GM18499 (cell line): ENCODE measurements around the gene MKNK1.
"Not testable (repeated sequence)": the region's sequence is repeated elsewhere in the genome, so short reads cannot be mapped to it uniquely, and the experiment has no call there.

Experiments used
- ATAC-seq: cut with Tn5 transposase; IDR thresholded peaks from one replicate; pipeline ENCODE4 v1.9.1; 2021; ENCODE audit warnings: moderate number of reproducible peaks; ENCODE audit not compliant: insufficient read depth, unreplicated experiment

MKNK1 gene

DNA sequence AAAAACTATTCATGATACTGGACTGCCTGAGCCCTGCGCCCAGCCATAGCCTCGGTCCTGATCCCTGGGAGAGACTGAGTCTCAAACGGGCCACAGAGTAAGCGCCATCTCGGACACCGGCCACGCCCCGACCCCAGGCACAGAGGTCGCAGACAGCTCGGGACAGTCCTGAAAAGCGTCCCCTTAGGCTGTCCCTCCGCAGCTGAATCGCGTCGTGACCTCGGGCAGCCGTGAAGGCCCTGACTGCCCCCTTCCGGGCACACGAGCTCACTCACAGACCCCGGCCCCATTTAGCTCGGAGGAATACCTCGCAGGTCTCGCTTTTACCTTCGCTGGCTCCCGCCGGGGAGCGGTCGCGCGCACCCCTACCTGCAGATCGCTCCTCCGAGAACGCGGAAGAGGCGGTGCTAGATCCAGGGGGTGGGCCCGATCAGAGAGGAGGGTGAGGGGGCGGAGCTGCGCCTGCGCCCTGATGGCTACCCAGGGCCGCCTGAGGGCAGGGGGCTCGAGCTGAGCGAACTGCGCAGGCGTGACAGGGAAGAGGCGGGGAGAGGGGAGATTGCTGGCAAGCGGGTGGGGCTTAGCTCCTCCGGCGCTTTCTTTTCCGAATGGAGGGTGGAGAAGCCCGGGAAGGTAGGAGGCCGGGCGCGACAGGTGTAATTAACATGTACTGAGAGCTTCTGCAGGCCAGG, at the start of gene MKNK1:
Gene MKNK1, minus strand, starts transcription at position 411 of the 692 bp plus-strand sequence. CDS start 20,941 bp downstream, outside the sequence.
- ATAC-seq = peak; percentile 90

DNA sequence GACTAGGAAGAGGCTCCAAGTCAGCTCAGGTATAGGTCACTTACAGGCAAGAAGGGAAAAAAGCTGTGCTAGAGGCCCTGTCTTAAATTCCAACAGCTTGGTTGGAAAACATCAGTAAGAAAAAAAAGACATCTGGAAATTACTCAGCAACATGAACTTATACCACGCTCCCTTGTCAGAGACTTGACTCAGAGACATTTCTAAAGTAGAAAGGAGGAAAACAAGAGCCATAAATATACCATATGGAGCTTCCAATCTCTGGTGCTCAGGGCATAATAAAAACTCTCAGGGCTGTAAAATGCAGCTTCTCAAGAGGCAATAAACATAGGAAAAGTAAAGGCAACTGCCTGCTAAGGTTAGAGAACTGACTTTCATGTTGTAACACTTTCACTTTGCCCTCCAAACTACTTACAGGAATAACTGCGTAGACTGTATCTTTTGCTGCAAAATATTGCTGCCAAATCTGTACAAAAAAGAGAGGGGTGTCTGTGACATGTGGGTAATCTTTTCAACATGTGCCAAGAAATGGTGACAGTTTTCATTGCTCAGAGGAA, 49.4 kb upstream of the MKNK1 start:
- no peak for ATAC-seq

DNA sequence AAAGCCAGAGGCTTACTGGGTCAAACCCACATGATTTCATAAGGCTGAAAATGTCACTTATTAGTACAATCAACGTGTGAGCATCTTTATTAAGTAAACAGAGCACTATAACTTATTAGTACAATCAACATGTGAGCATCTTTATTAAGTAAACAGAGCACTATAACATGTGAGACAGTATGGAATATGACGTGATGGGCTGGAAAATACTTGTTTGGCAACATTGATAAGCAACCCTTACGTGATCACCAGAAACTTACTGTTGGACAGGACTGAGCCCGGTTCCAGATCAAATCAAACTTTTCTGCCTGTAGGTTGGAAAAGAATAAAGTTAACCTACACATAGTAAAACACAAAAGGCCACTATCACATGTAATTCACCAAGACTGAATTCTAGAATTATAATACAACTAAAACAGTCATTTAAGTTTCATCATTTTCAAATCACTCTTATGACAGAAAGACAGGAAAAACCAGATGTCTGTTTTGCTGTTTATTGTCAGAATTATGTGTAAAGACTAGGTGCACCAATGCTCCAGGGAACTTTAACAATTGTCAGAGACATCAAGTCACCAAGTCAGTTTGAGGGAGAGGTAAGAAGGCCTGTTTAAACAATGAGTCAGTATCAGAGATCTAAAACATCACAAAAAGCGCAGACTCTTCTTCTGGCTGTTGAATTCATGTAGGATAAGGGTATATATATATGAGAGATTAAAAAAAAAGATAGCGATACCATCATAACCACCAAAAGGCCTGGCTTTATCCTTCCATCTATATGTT, 48.4 kb upstream of the MKNK1 start:
- ATAC-seq = no peak

DNA sequence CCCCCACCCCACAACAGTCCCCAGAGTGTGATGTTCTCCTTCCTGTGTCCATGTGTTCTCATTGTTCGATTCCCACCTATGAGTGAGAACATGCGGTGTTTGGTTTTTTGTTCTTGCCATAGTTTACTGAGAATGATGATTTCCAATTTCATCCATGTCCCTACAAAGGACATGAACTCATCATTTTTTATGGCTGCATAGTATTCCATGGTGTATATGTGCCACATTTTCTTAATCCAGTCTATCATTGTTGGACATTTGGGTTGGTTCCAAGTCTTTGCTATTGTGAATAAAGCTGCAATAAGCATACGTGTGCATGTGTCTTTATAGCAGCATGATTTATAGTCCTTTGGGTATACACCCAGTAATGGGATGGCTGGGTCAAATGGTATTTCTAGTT, 47.1 kb upstream of the MKNK1 start:
- ATAC-seq = not testable (repeated sequence)

DNA sequence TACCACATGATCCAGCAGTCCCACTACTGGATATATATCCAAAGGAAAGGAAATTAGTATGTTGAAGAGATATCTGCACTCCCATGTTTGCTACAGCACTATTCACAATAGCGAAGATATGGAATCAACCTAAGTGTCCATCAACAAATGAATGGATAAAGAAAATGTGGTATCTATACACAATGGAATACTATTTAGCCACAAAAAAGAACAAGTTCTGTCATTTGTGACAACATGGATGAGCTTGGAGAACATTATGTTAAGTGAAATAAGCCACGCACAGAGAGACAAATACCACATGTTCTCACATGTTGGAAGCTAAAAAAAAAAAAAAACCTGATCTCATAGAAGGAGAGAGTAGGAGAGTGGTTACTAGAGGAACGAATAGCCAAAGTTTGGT, 46.4 kb upstream of the MKNK1 start:
- ATAC-seq = no peak

DNA sequence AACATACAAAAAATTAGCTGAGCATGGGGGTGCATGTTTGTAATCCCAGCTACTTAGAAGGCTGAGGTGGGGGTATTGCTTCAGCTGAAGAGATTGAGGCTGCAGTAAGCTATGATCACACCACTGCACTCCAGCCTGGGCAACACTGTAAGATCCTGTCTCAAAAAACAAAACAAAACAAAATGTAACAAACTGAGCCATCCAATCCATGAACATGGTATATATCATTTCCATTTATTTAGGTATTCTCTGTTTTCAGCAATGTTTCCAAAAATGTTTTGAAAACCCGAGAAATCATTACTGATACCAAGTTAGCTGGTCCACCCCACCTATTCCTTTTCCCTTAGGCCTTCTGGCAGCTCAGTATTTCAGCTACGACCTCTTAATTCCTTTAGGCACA, 45.7 kb upstream of the MKNK1 start:
- no peak for ATAC-seq

DNA sequence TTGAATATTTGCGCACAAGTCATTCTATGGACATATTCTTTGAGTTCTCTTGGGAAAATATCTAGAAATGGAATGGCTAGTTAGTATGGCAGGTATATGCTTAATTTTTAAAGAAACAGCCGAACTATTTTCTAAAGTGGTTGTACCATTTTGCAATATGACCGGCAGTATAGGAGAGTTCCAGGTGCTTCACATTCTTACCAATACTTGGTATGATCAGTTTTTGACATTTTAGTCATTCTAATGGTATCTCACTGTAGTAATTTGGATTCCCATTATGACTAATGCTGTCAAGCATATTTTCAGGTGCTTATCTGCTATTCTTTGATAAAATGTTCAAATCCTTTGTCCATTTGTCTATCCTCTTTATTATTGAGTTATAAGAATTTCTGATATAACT, 43.5 kb upstream of the MKNK1 start:
- no peak for ATAC-seq

DNA sequence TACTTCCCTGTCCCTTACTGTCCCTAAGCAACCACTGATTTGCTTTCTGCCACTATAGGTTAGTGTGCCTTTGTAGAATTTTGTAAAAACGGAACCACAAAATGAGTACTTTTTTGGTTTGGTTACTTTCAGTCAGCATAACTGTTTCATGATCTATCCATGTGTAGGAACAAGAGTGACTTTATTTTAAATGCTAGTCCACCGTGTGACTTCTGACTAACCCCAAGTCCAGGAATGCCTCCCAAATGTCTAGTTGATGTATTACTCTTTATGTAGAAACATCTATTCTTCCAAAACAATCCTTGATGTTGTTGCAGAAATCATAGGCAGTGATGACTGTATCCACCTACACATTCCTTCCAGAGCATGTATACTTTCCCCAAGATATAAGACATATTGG, 42.8 kb upstream of the MKNK1 start:
- no peak for ATAC-seq

DNA sequence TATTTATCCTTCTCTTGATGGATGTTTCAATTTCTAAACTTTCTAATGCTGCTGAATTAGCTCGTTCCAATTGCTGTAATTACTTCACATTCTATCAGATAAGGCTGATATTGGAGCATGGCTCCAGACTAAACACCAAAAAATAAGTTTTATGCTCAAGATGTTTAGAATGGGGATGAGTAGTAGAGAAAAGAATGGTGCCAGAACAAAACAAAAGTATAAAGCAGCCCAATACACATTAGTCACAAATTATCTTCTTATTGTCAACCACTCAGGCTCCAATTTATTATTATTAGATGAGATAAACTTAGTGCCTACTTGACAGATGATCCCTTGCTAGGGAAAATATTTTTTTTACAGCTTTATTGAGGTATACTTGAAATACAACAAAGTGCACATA, 42.3 kb upstream of the MKNK1 start:
- ATAC-seq = no peak

DNA sequence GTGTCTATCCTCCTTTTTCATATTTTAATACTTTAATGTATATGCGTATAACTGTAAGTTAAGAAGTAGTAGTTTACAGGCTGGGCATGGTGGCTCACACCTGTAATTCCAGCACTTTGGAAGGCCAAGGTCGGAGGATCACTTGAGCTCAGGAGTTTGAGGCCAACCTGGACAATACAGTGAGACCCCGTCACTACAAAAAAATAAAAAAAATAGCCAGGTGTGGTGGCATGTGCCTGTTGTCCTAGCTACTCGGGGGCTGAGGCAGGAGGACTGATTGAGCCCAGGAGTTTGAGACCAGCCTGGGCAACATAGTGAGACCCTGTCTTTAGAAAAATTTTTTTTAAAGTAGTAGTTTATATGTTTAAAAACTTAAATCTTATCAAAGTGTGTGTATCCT, 41.7 kb upstream of the MKNK1 start:
- ATAC-seq = no peak

DNA sequence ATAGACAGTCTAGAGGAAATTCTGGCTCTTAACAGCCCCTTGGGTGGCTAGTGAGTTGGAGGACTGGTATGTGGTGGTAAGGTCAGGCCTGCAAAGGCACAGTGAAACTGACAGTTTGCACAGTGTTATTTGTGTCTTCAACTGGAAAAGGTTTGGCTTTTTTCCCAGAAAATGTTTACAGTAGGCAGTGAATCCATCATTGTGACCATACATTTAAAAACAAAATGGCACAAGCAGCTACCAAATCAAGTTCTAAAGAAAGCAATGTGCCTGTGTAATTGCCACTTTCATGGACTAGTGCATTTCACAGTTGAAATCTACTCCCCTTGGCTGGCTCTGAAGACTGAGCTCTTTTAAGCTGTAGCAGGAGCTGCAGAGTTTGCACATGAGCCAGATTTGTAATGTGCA, 39.3 kb upstream of the MKNK1 start:
- ATAC-seq = no peak

DNA sequence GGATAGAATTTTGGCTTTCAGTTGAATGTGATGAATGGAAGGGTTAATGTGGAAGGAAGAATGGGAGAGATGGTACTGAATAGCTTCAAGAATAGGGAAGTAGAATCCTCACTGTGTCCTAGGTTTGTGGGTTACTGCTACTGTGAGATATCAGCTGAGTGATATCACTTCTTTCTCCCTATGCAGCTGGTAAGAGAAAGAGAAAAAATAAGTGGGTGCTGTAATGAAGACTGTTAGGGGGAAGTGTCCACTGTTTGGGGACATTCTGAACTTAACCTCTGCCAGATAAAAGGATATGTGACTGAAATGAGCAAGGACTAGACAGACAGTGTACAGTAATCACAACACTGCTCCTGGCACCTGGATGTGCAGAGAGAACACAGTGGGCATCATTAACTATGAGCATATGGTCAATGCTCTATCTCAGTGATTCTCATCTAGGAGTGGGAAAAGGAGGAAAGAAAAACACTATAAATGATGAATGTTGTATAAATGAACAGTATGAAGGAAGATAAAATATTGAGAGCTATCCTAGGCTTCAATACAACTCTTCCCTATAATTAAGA, 38.1 kb upstream of the MKNK1 start:
- ATAC-seq = no peak

DNA sequence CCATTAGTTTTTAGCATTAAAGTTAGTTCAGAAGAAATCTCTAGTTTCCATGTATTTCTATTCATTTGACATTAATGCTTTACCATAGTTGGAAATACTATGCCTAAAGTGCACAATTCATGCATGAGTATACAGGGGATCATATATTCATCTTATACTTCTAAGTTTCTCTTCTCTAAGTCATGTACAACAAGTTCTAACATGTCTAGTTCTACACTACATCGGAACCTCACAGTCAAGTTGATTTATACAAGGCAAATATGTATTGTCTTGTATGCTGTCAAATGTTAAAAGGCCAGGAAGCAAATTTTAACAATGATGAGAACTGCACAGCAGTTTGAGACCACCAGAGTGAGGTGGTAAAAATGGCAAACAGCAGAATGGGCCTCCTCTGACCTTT, 35.5 kb upstream of the MKNK1 start:
- ATAC-seq = no peak

DNA sequence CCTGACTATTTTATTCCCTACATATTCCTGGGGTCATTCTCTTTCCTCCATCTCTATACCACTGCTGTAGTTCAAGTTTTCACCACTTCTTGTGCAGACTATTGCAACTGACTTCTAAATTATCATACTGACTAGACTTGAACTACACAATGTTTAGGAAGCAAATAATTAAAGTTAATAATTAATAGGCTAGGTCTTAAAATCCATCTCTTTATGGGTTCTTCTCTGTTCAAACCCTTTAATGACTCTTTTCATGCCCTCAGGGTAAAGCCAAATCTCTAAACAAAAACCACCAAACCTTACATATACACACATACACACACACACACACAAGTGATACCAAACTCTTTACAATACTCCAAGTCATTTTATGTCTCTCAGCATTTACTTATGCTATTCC, 34.9 kb upstream of the MKNK1 start:
- no peak for ATAC-seq

DNA sequence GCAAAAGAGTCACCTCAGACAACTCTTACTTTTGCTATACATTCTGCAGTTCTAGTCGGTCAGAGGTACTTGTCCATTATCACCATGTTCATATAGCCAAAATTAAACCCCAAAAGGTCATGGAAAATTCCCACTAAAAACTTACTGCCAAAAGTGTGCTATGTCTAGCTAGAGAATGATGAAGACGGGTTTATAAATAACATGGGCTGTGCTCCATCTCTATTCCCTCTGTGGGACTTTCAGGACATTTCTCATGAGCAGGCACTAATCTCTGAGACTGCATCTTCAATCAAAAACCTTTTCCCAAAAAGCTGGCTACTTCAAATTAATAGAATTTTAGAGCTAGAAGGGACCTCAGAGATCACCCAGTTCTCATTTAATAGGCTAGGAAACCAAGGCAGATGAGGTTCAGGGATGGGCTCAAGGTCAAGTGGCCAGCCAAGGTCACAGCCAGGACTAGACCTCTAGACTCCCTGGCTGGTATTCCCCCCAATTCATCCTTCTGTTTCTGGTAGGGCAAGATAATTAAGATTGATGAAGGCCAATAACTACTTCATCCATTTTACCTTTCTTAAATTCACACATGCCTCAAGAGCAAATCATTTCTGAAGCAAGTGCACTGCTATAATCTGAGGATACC, 33.5 kb upstream of the MKNK1 start:
- no peak for ATAC-seq

DNA sequence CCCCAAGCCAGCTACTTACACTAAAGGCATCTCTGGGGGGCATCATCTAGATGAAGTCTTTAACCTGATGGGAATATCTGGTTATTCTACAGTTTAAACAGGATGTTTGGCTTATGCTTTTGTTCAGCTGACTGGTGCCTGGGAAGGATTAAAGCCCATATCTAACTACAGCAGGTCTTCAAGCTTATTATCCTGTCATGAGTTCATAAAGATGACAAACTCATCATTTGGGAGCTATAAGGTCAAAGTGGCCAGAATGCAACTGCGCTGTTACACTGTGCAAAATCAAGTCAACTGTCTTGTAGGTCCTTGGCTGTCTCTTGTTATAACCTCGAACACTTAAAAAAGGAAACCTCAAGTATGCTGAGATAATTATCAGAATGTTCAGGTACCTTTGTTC, 31.1 kb upstream of the MKNK1 start:
- no peak for ATAC-seq

DNA sequence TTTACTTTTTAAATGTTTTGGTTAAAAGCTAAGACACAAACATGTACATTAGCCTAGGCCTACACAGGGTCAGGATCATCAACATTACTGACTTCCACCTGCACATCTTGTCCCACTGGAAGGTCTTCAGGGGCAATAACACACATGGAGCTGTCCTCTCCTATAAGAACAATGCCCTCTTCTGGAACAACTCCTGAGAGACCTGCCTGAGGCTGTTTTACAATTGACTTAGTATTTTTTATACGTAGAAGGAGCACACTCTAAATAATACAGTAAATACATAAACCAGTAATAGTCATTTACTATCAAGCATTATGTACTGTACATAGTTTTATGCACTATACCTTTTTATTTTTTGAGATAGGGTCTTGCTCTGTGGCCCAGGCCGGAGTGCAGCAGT, 26.7 kb upstream of the MKNK1 start:
- no peak for ATAC-seq

DNA sequence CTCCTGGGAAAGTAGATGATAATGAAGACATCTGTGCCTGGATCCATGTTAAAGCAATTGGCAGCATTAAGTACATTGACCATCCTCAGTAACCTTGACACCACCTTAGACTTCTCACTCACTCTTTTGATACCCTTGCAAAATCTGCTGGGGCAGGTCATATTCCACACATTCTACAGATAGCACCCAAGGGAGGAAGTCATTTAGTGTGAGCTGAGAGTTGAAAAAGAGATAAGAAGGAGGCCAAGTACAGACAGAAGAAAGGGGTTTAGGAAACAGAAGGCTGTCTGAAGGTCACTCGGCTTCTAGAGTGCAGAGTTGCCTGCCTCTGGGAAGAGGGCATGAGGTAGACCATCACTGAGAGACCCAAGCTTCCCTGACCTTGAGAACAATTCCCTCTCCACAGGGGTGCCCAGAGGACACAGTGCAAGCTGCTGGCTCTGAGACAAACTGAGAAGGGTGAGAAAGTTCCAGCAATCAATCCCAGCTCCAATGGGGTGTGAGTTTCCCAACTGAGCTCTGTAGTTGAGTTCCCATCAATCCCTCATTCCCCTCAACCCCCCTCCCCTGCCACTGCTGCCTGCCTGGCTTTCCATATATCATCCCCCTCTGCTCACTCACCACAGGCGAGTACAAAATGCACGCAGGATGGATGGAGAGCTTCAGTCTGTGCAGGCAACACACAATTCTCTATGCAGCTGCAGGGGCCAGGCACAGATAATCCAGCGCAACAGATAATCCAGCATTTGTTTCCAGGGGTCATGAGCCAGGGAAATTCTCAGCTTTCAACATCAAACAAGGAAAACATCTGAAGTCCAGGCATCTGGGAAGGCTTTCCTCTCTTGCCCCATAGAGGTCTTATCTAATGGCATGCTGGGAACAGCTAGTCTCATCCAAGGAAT, 19.9 kb upstream of the MKNK1 start:
- ATAC-seq = no peak

DNA sequence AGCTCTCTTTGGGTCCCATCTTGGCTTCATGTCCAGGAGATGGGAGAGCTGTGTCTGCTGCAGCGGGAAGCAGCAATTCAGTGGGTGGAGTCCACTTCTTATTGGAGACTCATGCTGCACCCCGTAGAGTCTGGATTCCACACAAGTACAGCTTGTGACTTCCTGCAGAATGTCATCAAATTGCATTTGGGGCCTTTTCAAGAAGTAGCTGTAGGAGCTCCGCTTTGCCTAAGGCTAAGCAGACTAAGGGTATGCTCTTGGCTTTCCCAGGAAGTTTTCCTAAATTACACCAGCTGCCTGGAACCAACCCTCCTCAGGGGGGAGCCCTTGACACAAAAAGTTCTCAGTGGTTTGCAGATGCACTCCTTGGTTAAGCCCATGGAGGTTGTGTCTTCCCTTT, 18.3 kb upstream of the MKNK1 start:
- ATAC-seq = no peak

DNA sequence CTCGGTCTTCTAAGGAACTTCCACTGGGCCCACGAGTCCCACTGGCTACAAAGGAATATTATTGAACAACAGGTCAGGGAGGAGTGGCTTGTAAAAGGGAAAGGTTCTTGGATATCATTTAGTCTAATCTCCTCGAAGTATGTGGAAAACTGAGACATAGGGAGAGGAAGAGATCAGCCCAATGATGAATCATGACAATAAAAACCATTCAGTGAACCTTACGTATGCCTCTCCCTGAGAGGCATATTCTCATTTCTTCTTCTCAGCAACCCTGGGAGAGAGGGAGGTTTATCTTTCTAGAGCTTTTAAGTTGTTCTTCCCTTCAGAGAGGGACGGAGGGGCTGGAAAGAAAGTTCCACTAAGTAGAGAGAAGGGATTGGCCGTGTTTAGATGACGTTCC, 17.9 kb upstream of the MKNK1 start:
- ATAC-seq = no peak
